Liver (tissue), 9 donors: ENCODE results near the gene TOR3A. TPM values are rescaled to one million over a fixed set of nuclear protein-coding genes. Genes with fewer than 3 reads are reported as not detected.

Experiments
- DNase-seq: peaks from one replicate; pipeline ENCODE4 v3.0.0-alpha.2; 2017; ENCODE audit warnings: low spot score
- H3K27ac ChIP-seq, 2 donors: one replicate each; pipeline ENCODE4 v1.7.0; 2013; ENCODE audit warnings: inconsistent platforms in 2 of 2, low read length in 2 of 2, control low read depth in 1 of 2, low read depth in 1 of 2, mild to moderate bottlenecking in 1 of 2
- H3K27me3 ChIP-seq, 4 donors: one replicate each; pipeline versions ENCODE4 v1.6.1 to v1.7.0; 2013; ENCODE audit warnings: low read length in 3 of 4, inconsistent platforms in 1 of 4, mild to moderate bottlenecking in 1 of 4, moderate library complexity in 1 of 4; ENCODE audit not compliant: control insufficient read depth in 4 of 4, insufficient read depth in 4 of 4
- H3K36me3 ChIP-seq, 4 donors: one replicate each; pipeline versions ENCODE4 v1.6.1 to v1.7.0; 2013; ENCODE audit warnings: low read length in 3 of 4, mild to moderate bottlenecking in 3 of 4, low read depth in 1 of 4, moderate library complexity in 1 of 4; ENCODE audit not compliant: control insufficient read depth in 4 of 4, insufficient read depth in 3 of 4
- H3K4me1 ChIP-seq, 4 donors: one replicate each; pipeline versions ENCODE4 v1.6.1 to v1.7.0; 2013; ENCODE audit warnings: low read length in 3 of 4, mild to moderate bottlenecking in 3 of 4, moderate library complexity in 1 of 4; ENCODE audit not compliant: control insufficient read depth in 4 of 4, insufficient read depth in 4 of 4
- H3K4me3 ChIP-seq, 3 donors: one replicate each; pipeline versions ENCODE4 v1.6.1 to v1.7.0; 2013; ENCODE audit warnings: low read length in 3 of 3, control low read depth in 1 of 3, low read depth in 1 of 3, mild to moderate bottlenecking in 1 of 3
- H3K9ac ChIP-seq, 2 donors: one replicate each; pipeline ENCODE4 v1.7.0; 2013; ENCODE audit warnings: low read length in 2 of 2, mild to moderate bottlenecking in 2 of 2, moderate library complexity in 2 of 2, control low read depth in 1 of 2, low read depth in 1 of 2
- H3K9me3 ChIP-seq, 4 donors: one replicate each; pipeline versions ENCODE4 v1.6.1 to v1.7.0; 2013; ENCODE audit warnings: low read length in 3 of 4; ENCODE audit not compliant: control insufficient read depth in 4 of 4
- ATF3 ChIP-seq: IDR thresholded peaks from 2 replicates; pipeline ENCODE4 v1.6.1; 2016; ENCODE audit warnings: antibody characterized with exemption
- EGR1 ChIP-seq, 2 donors: IDR thresholded peaks; 2 replicates each; pipeline ENCODE4 v1.6.1; 2016 to 2018; ENCODE audit warnings: antibody characterized with exemption in 2 of 2, low read depth in 2 of 2
- FOXA1 ChIP-seq: IDR thresholded peaks from 2 replicates; pipeline ENCODE4 v1.6.1; 2016; ENCODE audit warnings: antibody characterized with exemption
- FOXA2 ChIP-seq: IDR thresholded peaks from 2 replicates; pipeline ENCODE4 v1.6.1; 2016; ENCODE audit warnings: antibody characterized with exemption
- GABPA ChIP-seq, 2 donors: IDR thresholded peaks in 1 of 2; conservative IDR thresholded peaks in 1 of 2; 2 replicates each; pipeline ENCODE4 v1.6.1; 2016; ENCODE audit warnings: antibody characterized with exemption in 2 of 2, mild to moderate bottlenecking in 1 of 2, moderate library complexity in 1 of 2
- HNF4A ChIP-seq, 2 donors: conservative IDR thresholded peaks; 2 replicates each; pipeline ENCODE4 v1.6.1; 2016; ENCODE audit warnings: antibody characterized with exemption in 2 of 2, mild to moderate bottlenecking in 2 of 2
- HNF4G ChIP-seq: IDR thresholded peaks from 2 replicates; pipeline ENCODE4 v1.6.1; 2016; ENCODE audit warnings: antibody characterized with exemption
- JUND ChIP-seq, 2 donors: IDR thresholded peaks; 2 replicates each; pipeline ENCODE4 v1.6.1; 2016; ENCODE audit warnings: antibody characterized with exemption in 2 of 2
- NR2F2 ChIP-seq: IDR thresholded peaks from 2 replicates; pipeline ENCODE4 v1.6.1; 2016; ENCODE audit warnings: antibody characterized with exemption
- RAD21 ChIP-seq, 2 donors: IDR thresholded peaks; 2 replicates each; pipeline ENCODE4 v1.6.1; 2016; ENCODE audit warnings: antibody characterized with exemption in 2 of 2, mild to moderate bottlenecking in 2 of 2
- RXRA ChIP-seq, 2 donors: IDR thresholded peaks; 2 replicates each; pipeline ENCODE4 v1.6.1; 2017 to 2018; ENCODE audit warnings: antibody characterized with exemption in 2 of 2, mild to moderate bottlenecking in 1 of 2
- SP1 ChIP-seq: IDR thresholded peaks from 2 replicates; pipeline ENCODE4 v1.6.1; 2018; ENCODE audit warnings: antibody characterized with exemption, mild to moderate bottlenecking
- TAF1 ChIP-seq: conservative IDR thresholded peaks from 2 replicates; pipeline ENCODE4 v1.6.1; 2016; ENCODE audit warnings: antibody characterized with exemption, mild to moderate bottlenecking
- YY1 ChIP-seq: IDR thresholded peaks from 2 replicates; pipeline ENCODE4 v1.6.1; 2016; ENCODE audit warnings: antibody characterized with exemption, mild to moderate bottlenecking
- ZBTB33 ChIP-seq: IDR thresholded peaks from 2 replicates; pipeline ENCODE4 v1.6.1; 2016; ENCODE audit warnings: antibody characterized with exemption
- WGBS: extraction: QIAGEN DNeasy Blood & Tissue Kit; methylation state at CpG from one replicate; pipeline ENCODE4 v1.1.7; 2013; 5-methylcytosine and 5-hydroxymethylcytosine counted together
- polyA plus RNA-seq, 2 donors: library from polyadenylated mRNA; stranded (reverse) in 1 of 2; unstranded in 1 of 2; fragments of 200-250 nt in 1 of 2; fragments of >200 nt in 1 of 2; fragmentation: Nextera tagmentation in 1 of 2; extraction: Ambion mirVana in 1 of 2; gene quantifications; one replicate each; pipeline versions ENCODE4 v1.2.1 to v1.2.3, GENCODE V29; 2013 to 2015
- total RNA-seq, 2 donors: library from RNA; depleted of rRNA; stranded (reverse); fragments of >200 nt; gene quantifications; one replicate each; pipeline ENCODE4 v1.2.3, GENCODE V29; 2014
- TF ChIP-seq, protein P1 (sequence below): IDR thresholded peaks from 2 replicates; pipeline ENCODE4 v1.6.1; 2016; ENCODE audit warnings: antibody characterized with exemption, mild to moderate bottlenecking
- TF ChIP-seq, protein P2 (sequence below): IDR thresholded peaks from 2 replicates; pipeline ENCODE4 v1.6.1; 2016; ENCODE audit warnings: antibody characterized with exemption
- TF ChIP-seq, protein P3 (sequence below): fragments of 150-350 bp; IDR thresholded peaks from 2 replicates; pipeline ENCODE4 v1.5.1; 2017; ENCODE audit warnings: improper control_type of control experiment, low read depth, low read length; ENCODE audit not compliant: missing input control
- donor health status: healthy.
- donor health status: healthy.
- donor health status: healthy.
- donor health status: healthy.
- donor health status: healthy.

TOR3A gene
- total and polyA plus RNA-seq, 4 donors: 14.3 to 31.0 (median 23.5) TPM

DNA sequence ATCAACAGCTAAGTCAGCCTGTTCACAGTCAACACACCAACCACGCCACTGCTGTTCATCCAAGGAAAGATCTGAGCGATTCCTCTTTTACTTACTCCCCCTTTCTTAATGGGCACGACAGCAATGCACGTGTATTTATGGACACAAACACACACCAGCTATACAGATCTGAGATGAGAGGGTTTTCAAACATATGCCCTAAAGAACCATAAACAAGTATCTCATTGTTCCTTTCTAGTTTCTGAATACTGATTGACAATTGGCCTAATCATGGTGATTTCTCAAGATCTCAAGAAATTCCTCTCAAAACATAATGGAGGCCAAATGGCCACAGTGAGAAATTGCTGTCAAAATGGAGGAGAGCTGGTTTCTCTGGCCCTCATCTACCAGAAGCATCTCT is 18.0 kb downstream of the TOR3A start:
- TF ChIP-seq SP1 (no peak), ZBTB33 (no peak), FOXA2 (no peak), YY1 (no peak), RAD21 (IDR thresholded peaks at IDR 0.05) (no peak), HNF4G (no peak), TAF1 (no peak), NR2F2 (no peak), ATF3 (no peak), FOXA1 (no peak), HNF4A (conservative IDR thresholded peaks at IDR 0.05) (no peak), GABPA (IDR thresholded peaks at IDR 0.05 in 1 of 2, conservative IDR thresholded peaks at IDR 0.05 in 1 of 2) (no peak), EGR1 (IDR thresholded peaks at IDR 0.05; ENCODE audit: low read depth in 2 of 2) (no peak), RXRA (IDR thresholded peaks at IDR 0.05) (no peak), JUND (IDR thresholded peaks at IDR 0.05) (no peak)
- TF ChIP-seq, protein P1, sequence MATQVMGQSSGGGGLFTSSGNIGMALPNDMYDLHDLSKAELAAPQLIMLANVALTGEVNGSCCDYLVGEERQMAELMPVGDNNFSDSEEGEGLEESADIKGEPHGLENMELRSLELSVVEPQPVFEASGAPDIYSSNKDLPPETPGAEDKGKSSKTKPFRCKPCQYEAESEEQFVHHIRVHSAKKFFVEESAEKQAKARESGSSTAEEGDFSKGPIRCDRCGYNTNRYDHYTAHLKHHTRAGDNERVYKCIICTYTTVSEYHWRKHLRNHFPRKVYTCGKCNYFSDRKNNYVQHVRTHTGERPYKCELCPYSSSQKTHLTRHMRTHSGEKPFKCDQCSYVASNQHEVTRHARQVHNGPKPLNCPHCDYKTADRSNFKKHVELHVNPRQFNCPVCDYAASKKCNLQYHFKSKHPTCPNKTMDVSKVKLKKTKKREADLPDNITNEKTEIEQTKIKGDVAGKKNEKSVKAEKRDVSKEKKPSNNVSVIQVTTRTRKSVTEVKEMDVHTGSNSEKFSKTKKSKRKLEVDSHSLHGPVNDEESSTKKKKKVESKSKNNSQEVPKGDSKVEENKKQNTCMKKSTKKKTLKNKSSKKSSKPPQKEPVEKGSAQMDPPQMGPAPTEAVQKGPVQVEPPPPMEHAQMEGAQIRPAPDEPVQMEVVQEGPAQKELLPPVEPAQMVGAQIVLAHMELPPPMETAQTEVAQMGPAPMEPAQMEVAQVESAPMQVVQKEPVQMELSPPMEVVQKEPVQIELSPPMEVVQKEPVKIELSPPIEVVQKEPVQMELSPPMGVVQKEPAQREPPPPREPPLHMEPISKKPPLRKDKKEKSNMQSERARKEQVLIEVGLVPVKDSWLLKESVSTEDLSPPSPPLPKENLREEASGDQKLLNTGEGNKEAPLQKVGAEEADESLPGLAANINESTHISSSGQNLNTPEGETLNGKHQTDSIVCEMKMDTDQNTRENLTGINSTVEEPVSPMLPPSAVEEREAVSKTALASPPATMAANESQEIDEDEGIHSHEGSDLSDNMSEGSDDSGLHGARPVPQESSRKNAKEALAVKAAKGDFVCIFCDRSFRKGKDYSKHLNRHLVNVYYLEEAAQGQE: no peak
- TF ChIP-seq, protein P2, sequence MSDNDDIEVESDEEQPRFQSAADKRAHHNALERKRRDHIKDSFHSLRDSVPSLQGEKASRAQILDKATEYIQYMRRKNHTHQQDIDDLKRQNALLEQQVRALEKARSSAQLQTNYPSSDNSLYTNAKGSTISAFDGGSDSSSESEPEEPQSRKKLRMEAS: no peak
- TF ChIP-seq, protein P3, sequence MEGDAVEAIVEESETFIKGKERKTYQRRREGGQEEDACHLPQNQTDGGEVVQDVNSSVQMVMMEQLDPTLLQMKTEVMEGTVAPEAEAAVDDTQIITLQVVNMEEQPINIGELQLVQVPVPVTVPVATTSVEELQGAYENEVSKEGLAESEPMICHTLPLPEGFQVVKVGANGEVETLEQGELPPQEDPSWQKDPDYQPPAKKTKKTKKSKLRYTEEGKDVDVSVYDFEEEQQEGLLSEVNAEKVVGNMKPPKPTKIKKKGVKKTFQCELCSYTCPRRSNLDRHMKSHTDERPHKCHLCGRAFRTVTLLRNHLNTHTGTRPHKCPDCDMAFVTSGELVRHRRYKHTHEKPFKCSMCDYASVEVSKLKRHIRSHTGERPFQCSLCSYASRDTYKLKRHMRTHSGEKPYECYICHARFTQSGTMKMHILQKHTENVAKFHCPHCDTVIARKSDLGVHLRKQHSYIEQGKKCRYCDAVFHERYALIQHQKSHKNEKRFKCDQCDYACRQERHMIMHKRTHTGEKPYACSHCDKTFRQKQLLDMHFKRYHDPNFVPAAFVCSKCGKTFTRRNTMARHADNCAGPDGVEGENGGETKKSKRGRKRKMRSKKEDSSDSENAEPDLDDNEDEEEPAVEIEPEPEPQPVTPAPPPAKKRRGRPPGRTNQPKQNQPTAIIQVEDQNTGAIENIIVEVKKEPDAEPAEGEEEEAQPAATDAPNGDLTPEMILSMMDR: no peak
- Histone ChIP-seq H3K36me3 (peaks cover 0 to 11% (median 5%) of the 10 kb centered on the region in 4 donors), H3K9ac (no peak overlapping the region), H3K27ac (no peak overlapping the region), H3K4me3 (no peak overlapping the region), H3K27me3 (no peaks in the 10 kb centered on the region), H3K4me1 (peaks cover 3 to 32% (median 23%) of the 10 kb centered on the region in 4 donors), H3K9me3 (no peaks in the 10 kb centered on the region)
- 97% methylated on average over 4 of the region's 4 CpGs for WGBS
- DNase-seq: no peak
